Measurements from ENCODE around the gene SND1.

The SND1 gene

DNA sequence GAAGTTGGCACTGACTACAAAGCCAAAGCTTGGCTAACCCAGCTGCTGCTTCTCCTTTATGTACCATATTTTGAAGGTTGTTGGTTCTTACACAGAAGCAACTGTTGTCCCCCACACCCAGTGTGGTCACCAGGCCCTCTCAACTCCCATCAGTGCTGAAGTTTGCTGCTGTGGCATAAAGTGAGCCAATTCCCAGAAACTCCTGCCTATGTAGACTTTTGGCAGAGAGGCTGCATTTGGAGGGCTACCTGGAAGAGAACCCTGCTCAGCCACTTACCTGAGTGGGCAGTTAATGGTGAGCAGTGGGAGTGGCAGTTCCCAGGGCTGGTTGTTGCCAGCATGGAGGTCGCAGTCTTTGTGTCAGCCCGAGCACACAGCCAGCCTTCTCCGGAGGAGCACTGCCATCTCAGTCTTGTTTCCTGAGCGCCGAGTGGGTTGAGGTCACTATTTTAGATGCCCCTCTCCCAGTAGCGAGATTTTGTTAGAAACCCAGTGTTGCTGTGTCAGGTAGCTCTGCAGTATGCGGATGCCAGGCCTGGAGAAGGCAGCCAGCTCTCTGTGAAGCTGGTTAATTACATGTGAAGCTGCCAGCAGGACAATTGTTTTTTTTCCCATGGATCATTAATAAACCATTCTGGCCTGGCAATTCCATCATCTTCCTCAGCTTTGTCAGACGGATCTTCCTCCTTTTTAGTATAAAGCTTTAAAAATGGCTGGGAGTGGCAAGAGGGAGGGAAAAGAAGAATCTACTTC lies 354.7 kb downstream of the SND1 start:
- TF ChIP-seq, protein P1, sequence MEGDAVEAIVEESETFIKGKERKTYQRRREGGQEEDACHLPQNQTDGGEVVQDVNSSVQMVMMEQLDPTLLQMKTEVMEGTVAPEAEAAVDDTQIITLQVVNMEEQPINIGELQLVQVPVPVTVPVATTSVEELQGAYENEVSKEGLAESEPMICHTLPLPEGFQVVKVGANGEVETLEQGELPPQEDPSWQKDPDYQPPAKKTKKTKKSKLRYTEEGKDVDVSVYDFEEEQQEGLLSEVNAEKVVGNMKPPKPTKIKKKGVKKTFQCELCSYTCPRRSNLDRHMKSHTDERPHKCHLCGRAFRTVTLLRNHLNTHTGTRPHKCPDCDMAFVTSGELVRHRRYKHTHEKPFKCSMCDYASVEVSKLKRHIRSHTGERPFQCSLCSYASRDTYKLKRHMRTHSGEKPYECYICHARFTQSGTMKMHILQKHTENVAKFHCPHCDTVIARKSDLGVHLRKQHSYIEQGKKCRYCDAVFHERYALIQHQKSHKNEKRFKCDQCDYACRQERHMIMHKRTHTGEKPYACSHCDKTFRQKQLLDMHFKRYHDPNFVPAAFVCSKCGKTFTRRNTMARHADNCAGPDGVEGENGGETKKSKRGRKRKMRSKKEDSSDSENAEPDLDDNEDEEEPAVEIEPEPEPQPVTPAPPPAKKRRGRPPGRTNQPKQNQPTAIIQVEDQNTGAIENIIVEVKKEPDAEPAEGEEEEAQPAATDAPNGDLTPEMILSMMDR (IDR thresholded peaks at IDR 0.05; ENCODE audit: low read length, missing control alignments): no peak
- no peak overlapping the region for H3K4me3 ChIP-seq (replicated peaks; ENCODE audit: low read depth, low read length)
- DNase-seq (ENCODE audit: low read depth): no peak

- H3K4me3 ChIP-seq (replicated peaks; ENCODE audit: low read depth, low read length): no peak overlapping the region
- TF ChIP-seq, protein P1 (IDR thresholded peaks at IDR 0.05; ENCODE audit: low read length, missing control alignments): no peak
- no peak for DNase-seq (ENCODE audit: low read depth)
Observed at GRCh38 chr7:128007303-128007680, 355.3 kb downstream of the SND1 start.

DNA sequence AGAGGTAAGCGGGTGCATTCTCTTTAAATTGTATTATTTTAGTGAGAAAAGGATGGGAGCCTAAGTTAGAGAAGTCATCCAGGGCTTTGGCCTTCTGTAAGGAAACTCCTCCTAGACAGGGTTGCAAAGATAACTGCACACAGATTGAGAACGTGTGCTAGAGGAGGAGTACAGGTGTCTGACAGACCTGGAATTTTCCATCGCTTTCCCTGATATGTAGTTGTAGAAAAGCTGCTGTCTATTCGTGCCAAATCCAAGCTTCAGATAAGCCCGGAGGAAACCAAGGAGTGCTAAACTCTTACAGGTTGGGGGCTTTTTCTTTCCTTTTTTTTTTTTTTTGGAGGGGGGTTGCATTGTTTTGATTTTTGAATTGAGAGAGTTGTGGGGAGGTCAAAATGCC lies 356.1 kb downstream of the SND1 start:
- TF ChIP-seq, protein P1 (IDR thresholded peaks at IDR 0.05; ENCODE audit: low read length, missing control alignments): no peak
- no peak overlapping the region for H3K4me3 ChIP-seq (replicated peaks; ENCODE audit: low read depth, low read length)
- no peak for DNase-seq (ENCODE audit: low read depth)

DNA sequence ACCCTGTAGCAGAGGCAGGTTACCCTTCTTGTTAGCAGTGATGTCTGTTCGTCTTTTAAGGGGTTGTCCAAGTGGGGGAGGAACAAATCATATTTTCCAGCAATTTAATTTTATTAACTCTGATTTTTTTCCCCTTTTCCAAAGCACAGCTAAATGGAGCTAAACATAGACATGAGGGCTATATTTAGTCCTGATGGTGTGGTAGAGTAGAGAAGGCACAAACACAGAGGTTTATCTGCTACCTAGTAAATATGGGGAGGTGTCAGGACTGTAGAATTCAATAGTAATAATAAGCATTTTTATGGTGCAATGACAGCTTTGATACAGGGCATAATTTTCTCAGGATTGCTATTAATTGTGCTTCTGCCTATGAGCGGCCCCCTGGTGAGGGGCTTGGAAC lies 356.8 kb downstream of the SND1 start:
- no peak for DNase-seq (ENCODE audit: low read depth)
- H3K4me3 ChIP-seq (replicated peaks; ENCODE audit: low read depth, low read length): no peak overlapping the region
- TF ChIP-seq, protein P1 (IDR thresholded peaks at IDR 0.05; ENCODE audit: low read length, missing control alignments): no peak

DNA sequence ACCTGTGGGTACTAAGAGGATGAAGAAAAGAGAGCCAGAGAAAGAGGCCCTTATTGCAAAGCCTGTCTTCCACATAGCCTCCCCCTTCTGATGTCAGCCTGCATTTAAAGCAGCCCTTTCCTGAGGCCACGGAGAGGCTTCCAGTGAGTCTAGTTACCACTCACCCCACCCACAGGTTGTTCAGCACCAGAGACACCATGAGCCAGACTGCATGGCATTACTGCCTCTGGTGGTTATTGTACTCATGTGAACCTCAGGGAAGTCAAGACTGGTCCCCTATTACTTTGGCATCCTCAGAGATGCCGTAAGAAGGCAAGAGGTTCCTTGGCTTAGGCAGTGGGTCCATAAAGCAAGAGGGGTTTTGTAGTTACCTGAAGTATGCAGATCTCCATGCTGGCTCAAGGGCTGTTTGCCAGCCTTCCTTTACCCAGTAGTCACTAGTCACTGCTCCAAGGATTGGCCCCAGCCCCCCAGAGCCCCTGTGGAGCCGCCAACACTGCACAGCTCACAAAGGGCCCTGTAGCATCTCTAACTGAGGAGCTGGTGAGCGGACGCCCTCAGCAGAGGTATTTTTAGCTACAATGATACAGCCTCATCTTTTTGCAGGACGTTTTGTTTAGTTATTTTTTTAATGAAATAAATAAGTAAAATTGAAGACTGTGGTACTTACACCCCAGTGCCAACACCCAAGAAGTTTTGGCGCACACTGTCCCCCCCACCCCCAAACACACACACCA lies 358.6 kb downstream of the SND1 start:
- DNase-seq (ENCODE audit: low read depth): no peak
- TF ChIP-seq, protein P1 (IDR thresholded peaks at IDR 0.05; ENCODE audit: low read length, missing control alignments): peak; percentile 10

GRCh38 chr7:128011131-128011661 lies 359.2 kb downstream of the SND1 start:
- TF ChIP-seq, protein P1 (IDR thresholded peaks at IDR 0.05; ENCODE audit: low read length, missing control alignments): no peak
- no peak for DNase-seq (ENCODE audit: low read depth)

More for the DNA sequence above, 358.6 kb downstream of the SND1 start:
- H3K4me3 ChIP-seq (replicated peaks; ENCODE audit: low read depth, low read length): no peak overlapping the region

More at GRCh38 chr7:128011131-128011661, 359.2 kb downstream of the SND1 start:
- no peak overlapping the region for H3K4me3 ChIP-seq (replicated peaks; ENCODE audit: low read depth, low read length)
